GM12874 (cell line): ENCODE results near the gene PLXDC1.

ENCODE experiments used
- TF ChIP-seq, protein P1 (sequence below): IDR thresholded peaks from 2 replicates; pipeline ENCODE4 v1.5.1; 2011; ENCODE audit warnings: low read depth, mild to moderate bottlenecking, control low read depth, low read length, moderate library complexity; ENCODE audit not compliant: insufficient read depth

PLXDC1 gene

GRCh38 chr17:39079836-39080235 is 71.6 kb downstream of the PLXDC1 start:
- TF ChIP-seq, protein P1, sequence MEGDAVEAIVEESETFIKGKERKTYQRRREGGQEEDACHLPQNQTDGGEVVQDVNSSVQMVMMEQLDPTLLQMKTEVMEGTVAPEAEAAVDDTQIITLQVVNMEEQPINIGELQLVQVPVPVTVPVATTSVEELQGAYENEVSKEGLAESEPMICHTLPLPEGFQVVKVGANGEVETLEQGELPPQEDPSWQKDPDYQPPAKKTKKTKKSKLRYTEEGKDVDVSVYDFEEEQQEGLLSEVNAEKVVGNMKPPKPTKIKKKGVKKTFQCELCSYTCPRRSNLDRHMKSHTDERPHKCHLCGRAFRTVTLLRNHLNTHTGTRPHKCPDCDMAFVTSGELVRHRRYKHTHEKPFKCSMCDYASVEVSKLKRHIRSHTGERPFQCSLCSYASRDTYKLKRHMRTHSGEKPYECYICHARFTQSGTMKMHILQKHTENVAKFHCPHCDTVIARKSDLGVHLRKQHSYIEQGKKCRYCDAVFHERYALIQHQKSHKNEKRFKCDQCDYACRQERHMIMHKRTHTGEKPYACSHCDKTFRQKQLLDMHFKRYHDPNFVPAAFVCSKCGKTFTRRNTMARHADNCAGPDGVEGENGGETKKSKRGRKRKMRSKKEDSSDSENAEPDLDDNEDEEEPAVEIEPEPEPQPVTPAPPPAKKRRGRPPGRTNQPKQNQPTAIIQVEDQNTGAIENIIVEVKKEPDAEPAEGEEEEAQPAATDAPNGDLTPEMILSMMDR, result no peak

DNA sequence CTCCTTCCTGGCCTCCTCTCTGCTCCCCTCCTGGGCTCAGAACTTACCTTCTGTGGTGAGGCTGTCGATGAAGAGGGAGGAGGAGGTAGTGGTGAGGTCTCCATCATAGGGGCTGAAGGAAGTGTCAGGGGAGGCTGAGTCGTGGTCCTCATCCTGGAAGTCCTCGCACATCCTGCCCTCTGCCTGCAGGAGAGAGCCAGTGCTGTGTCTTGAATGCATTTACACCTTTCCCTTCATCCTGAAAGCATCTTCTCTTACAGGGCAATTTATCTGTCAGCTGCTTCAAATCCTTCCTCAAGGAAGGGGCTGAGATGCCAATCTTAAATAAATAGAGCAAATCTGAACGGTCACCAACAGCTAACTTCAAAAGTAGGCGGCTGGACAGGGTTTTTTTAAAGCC is 73.6 kb downstream of the PLXDC1 start:
- TF ChIP-seq, protein P1, result no peak

DNA sequence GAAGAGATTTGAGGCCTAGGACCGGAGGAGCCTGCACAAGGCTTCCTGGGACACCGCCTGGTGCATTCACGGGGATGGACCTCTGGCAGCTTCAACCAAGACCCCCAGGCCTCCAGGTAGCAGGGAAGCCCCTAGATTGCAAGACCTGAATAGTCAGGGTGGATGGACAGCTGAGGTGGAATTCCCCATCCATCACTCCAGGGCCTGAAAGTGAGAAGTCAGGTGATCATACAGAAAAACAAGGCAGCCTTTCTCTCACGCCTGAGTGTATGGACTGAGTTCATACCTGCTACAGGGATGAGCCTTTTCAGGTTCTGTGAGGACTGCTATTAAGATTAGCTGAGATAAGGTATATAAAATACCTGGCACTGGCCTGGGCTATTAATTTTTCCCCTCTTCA is 74.2 kb downstream of the PLXDC1 start:
- TF ChIP-seq, protein P1, result no peak

DNA sequence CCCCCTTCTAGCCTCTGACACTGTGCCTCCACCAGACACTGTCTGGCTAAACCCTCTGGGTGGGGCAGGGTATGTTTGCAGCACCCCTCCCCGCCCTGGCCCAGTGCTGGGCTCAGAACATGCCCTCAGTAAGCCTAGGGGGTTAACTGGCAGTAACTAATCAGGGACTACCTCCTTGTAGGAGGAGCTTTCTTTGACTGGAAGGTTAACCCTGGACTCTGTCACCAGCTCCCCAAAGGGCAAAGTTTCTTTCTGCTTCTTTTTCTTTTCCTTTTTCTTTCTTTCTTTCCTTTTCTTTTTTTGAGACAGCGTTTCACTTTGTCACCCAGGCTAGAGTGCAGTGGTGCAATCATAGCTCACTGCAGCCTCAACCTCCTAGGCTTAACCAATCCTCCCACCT is 76.8 kb downstream of the PLXDC1 start:
- TF ChIP-seq, protein P1, result no peak

DNA sequence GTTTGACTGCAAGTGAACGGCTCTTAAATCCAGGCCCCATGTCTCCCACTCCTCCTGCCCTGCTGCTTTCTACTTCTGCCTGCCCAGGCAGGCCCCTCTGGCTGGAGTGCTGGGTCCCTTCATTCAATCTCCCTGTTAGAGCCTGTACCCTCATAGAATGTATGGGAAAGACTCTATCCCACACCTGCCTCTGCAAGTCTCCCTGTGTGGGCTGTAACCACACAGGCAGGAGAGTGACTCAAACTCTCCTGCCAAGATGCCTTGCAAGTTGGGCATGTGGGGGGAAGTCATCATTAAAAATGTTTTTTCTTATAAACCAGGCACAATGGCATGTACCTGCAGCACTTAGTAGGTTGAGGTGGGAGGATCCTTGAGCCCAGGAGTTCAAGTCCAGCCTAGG is 77.5 kb downstream of the PLXDC1 start:
- TF ChIP-seq, protein P1, result no peak

- TF ChIP-seq, protein P1, result no peak
These were observed 78.1 kb downstream of the PLXDC1 start for GRCh38 chr17:39073353-39073752.

- TF ChIP-seq, protein P1, result no peak
These were observed 79.9 kb downstream of the PLXDC1 start for GRCh38 chr17:39071573-39071972.
